Measurements from ENCODE around the gene TBC1D17.
A peak's percentile ranks its signal among the peaks of the same experiment; 100 is the strongest.

The TBC1D17 gene

GRCh38 chr19:49875857-49876421 is 1.6 kb upstream of the TBC1D17 start:
- Histone ChIP-seq H4K20me1 (ENCODE audit: control insufficient read depth, insufficient read depth, low read depth, low read length) (no peaks in the 10 kb centered on the region), H3K79me2 (ENCODE audit: control insufficient read depth, low read length) (peaks cover 24% of the 10 kb centered on the region), H3K4me3 (ENCODE audit: low read length) (peak overlapping the region; percentile 90), H3K4me2 (ENCODE audit: low read length) (peak overlapping the region; percentile 96), H3F3A (ENCODE audit: control insufficient read depth, insufficient read depth) (no peaks in the 10 kb centered on the region), H3K27me3 (ENCODE audit: control insufficient read depth, low read length) (no peaks in the 10 kb centered on the region), H3K9me2 (replicated peaks; ENCODE audit: control insufficient read depth, low read length) (no peaks in the 10 kb centered on the region), H3K9me3 (ENCODE audit: control insufficient read depth, insufficient read depth, low read length) (no peaks in the 10 kb centered on the region), H3K27ac (ENCODE audit: low read depth, low read length) (peak overlapping the region; percentile 79), H3K36me3 (ENCODE audit: control insufficient read depth, low read length) (peaks cover 14% of the 10 kb centered on the region), H3K4me1 (ENCODE audit: control insufficient read depth, low read length) (peaks cover 22% of the 10 kb centered on the region)
- no peak for TF ChIP-seq EZH2phosphoT487 (IDR thresholded peaks at IDR 0.05; ENCODE audit: borderline replicate concordance, low read length)
- no peak for TF ChIP-seq CTCF (IDR thresholded peaks at IDR 0.05; ENCODE audit: low read depth, low read length, poor library complexity, severe bottlenecking)

- Histone ChIP-seq H3K4me2 (ENCODE audit: low read length) (peak overlapping the region; percentile 96), H3K79me2 (ENCODE audit: control insufficient read depth, low read length) (peaks cover 23% of the 10 kb centered on the region), H3K9me3 (ENCODE audit: control insufficient read depth, insufficient read depth, low read length) (no peaks in the 10 kb centered on the region), H3K9me2 (replicated peaks; ENCODE audit: control insufficient read depth, low read length) (no peaks in the 10 kb centered on the region), H4K20me1 (ENCODE audit: control insufficient read depth, insufficient read depth, low read depth, low read length) (no peaks in the 10 kb centered on the region), H3K27ac (ENCODE audit: low read depth, low read length) (peak overlapping the region; percentile 79), H3K36me3 (ENCODE audit: control insufficient read depth, low read length) (peaks cover 9% of the 10 kb centered on the region), H3K27me3 (ENCODE audit: control insufficient read depth, low read length) (no peaks in the 10 kb centered on the region), H3K4me3 (ENCODE audit: low read length) (peak overlapping the region; percentile 90), H3K4me1 (ENCODE audit: control insufficient read depth, low read length) (peaks cover 22% of the 10 kb centered on the region), H3F3A (ENCODE audit: control insufficient read depth, insufficient read depth) (no peaks in the 10 kb centered on the region)
- TF ChIP-seq EZH2phosphoT487 (IDR thresholded peaks at IDR 0.05; ENCODE audit: borderline replicate concordance, low read length) (no peak), CTCF (IDR thresholded peaks at IDR 0.05; ENCODE audit: low read depth, low read length, poor library complexity, severe bottlenecking) (no peak)
Measured at GRCh38 chr19:49876422-49877019, 981 bp upstream of the TBC1D17 start.

GRCh38 chr19:49877879-49878743 is 609 bp downstream of the TBC1D17 start:
- Histone ChIP-seq H3K9me3 (ENCODE audit: control insufficient read depth, insufficient read depth, low read length) (peaks cover 3% of the 10 kb centered on the region; the same call in 1 of the 2 replicates), H3K9me2 (replicated peaks; ENCODE audit: control insufficient read depth, low read length) (no peaks in the 10 kb centered on the region), H3K36me3 (ENCODE audit: control insufficient read depth, low read length) (peaks cover 18% of the 10 kb centered on the region), H4K20me1 (ENCODE audit: control insufficient read depth, insufficient read depth, low read depth, low read length) (no peaks in the 10 kb centered on the region), H3K4me3 (ENCODE audit: low read length) (peak overlapping the region; percentile 90), H3K4me1 (ENCODE audit: control insufficient read depth, low read length) (peaks cover 22% of the 10 kb centered on the region), H3K27ac (ENCODE audit: low read depth, low read length) (peak overlapping the region; percentile 77), H3K79me2 (ENCODE audit: control insufficient read depth, low read length) (peaks cover 23% of the 10 kb centered on the region), H3F3A (ENCODE audit: control insufficient read depth, insufficient read depth) (no peaks in the 10 kb centered on the region), H3K4me2 (ENCODE audit: low read length) (peak overlapping the region; percentile 71), H3K27me3 (ENCODE audit: control insufficient read depth, low read length) (no peaks in the 10 kb centered on the region)
- TF ChIP-seq EZH2phosphoT487 (IDR thresholded peaks at IDR 0.05; ENCODE audit: borderline replicate concordance, low read length) (no peak), CTCF (IDR thresholded peaks at IDR 0.05; ENCODE audit: low read depth, low read length, poor library complexity, severe bottlenecking) (no peak)
